Hematopoietic multipotent progenitor cell (in vitro differentiated cells): ENCODE data around the gene SYT6. TPM values are rescaled to one million over a fixed set of nuclear protein-coding genes. Genes with fewer than 3 reads are reported as not detected.
"Not testable (repeated sequence)": the region's sequence is repeated elsewhere in the genome, so short reads cannot be mapped to it uniquely, and the experiment has no call there.

Experiments
- DNase-seq, 3 donors: peaks; one replicate each; pipeline ENCODE4 v3.0.0-alpha.2; 2011 to 2015; ENCODE audit warnings: low read depth in 2 of 3, low spot score in 2 of 3
- total RNA-seq: library from RNA; depleted of rRNA; stranded (reverse); fragments of >200 nt; gene quantifications from one replicate; pipeline ENCODE4 v1.2.3, GENCODE V29; 2012

The SYT6 gene
- total RNA-seq, 1 donor, result not detected

- no peak for DNase-seq
Observed at GRCh38 chr1:114077188-114077587, 76.5 kb downstream of the SYT6 start.

GRCh38 chr1:114076308-114076707, 77.4 kb downstream of the SYT6 start:
- no peak for DNase-seq

GRCh38 chr1:114075546-114076242, 78.0 kb downstream of the SYT6 start:
- DNase-seq, result no peak

GRCh38 chr1:114075105-114075504, 78.6 kb downstream of the SYT6 start:
- DNase-seq, result no peak

- no peak for DNase-seq
Observed at GRCh38 chr1:114072246-114072645, 81.4 kb downstream of the SYT6 start.

GRCh38 chr1:114069762-114070161, 83.9 kb downstream of the SYT6 start:
- DNase-seq, result not testable (repeated sequence)

- not testable (repeated sequence) for DNase-seq
Observed at GRCh38 chr1:114068684-114069083, 85.0 kb downstream of the SYT6 start.

- DNase-seq, result not testable (repeated sequence)
Observed at GRCh38 chr1:114065671-114066070, 88.0 kb downstream of the SYT6 start.

- no peak for DNase-seq
Observed at GRCh38 chr1:114063544-114063943, 90.1 kb downstream of the SYT6 start.

GRCh38 chr1:114062477-114063099, 91.1 kb downstream of the SYT6 start:
- DNase-seq, result no peak

- no peak for DNase-seq
Observed at GRCh38 chr1:114061121-114061830, 92.4 kb downstream of the SYT6 start.

- not testable (repeated sequence) for DNase-seq
Observed at GRCh38 chr1:114058236-114058635, 95.4 kb downstream of the SYT6 start.

- no peak for DNase-seq
Observed at GRCh38 chr1:114054148-114054547, 99.5 kb downstream of the SYT6 start.

- DNase-seq, result no peak
Observed at GRCh38 chr1:114048232-114048631, 105.4 kb downstream of the SYT6 start.

GRCh38 chr1:114043548-114043947, 110.1 kb downstream of the SYT6 start:
- DNase-seq, result no peak

GRCh38 chr1:114043054-114043453, 110.6 kb downstream of the SYT6 start:
- DNase-seq, result no peak

- DNase-seq, result no peak
Observed at GRCh38 chr1:114040273-114041015, 113.2 kb downstream of the SYT6 start.
